Raji (cell line): Measurements from ENCODE around the gene PIK3R2.

Experiments used
- POLR2A ChIP-seq: IDR thresholded peaks from 2 replicates; pipeline ENCODE4 v1.6.1; 2011; ENCODE audit warnings: low read depth, low read length, control low read depth; ENCODE audit not compliant: insufficient read depth

PIK3R2 gene

DNA sequence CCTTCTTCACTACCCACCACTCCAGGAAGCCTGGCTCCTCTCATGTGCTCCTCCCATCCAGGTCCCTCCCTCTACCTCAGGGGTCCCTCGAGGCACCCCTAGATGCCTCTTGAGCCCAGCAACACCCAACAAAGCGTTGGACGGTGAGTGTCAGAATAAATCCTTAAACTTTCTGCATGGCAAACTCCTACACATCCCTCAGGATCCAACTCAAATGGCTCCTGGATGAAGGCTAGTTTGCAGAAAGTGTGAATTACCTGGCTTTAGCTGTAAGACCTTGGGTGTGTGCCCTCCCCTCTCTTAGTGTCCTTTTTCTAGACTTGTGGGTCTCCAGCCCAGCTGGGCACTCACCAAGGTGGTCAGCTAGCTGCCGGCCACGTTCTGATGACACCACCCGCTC lies 45.4 kb downstream of the PIK3R2 start:
- TF ChIP-seq POLR2A = no peak

DNA sequence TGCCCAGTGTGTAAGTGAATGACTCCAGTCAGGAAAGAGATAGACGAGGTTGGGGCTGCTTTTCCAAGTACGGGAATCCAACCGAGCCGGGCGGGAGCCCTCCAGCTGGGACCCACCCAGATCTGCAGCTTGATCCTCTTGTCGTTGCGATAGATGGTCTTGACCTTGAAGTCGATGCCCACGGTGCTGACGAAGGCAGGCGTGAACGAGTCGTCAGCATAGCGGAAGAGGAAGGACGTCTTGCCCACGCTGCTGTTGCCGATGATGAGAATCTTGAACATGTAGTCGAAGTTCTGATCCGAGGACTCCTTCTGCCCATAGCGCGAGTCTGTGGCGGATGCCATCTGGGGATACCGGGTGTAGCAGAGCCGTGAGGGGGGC lies 49.4 kb downstream of the PIK3R2 start:
- TF ChIP-seq POLR2A = no peak

DNA sequence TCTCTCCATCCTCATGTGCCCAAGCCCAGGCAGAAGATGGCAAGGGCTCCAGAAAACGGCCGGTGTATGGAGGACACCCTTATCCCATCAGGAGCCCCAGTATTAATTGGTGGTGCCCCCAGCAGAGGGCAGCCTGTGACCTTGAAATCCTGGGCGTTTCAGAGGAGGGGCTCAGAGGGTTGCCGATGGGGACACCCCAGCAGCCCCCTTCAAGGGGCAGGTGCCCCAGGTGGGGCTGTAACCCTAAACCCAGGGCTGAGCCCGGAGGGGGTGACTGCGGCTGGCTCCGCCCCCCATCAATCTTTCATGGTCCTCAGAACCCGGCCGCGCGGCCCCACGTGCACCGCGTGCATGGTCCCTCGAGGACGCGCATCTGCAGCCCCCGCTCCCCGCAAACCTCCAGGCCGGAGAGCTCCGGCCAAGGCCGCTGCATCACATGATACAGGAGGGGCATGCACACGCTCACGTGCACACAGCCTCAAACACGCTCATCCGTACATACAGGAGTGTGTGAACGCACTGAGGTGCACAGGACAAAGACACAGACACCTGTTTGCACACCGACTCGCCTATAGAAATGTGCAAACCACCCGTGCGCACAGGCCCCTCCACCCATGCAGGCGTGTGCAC lies 49.9 kb downstream of the PIK3R2 start:
- TF ChIP-seq POLR2A = no peak

DNA sequence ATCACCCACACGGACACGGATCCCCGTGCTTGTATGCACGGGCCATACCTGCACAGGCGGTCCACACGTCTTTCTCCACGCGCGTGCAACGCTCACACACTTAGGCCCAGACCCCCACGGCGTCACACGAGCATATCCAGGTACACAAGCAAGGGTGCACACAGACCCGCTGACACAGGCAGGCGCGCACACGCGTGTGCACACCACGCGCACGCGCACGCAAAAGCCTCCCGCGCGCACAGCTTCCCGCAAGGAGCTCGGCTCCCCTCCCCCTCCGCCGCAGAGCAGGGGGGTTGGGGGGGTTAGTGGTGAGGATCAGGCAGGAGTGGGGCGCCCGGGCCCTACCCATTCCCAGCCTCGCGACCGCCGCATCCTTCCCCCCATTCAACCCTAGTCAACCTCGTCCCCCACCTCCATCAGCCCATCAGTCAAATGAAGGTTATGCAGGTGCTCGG lies 50.5 kb downstream of the PIK3R2 start:
- no peak for TF ChIP-seq POLR2A

DNA sequence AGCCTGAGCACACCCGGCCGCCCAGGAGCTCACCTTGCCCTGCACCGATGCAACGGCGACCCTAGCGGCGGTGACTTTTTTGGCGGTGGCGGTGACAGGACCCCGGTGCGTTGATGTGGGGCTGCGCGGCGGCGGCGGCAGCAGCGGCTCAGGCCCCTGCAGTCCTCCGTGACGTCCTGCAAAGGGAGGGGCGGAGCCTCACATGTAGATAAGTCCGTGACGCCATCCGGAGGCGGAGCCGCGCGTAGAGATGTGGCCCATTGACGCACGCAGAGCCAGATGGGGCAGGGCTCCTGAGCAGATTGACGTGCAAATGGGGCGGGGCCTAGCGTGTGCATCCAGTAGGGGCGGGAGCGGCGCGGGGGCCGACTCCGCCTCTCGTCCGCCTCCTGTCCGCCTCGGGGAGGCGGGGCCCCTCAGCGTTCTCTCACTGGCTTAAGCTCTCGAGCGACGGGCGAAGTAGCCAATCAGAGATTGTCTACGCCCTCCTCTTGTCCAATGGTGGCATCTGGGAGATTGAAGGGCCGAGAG lies 51.0 kb downstream of the PIK3R2 start, which contains the start of gene RAB3A:
Gene RAB3A, minus strand, starts transcription at position 180 of the 531 bp plus-strand sequence. CDS start 1,302 bp downstream, outside the sequence.
- TF ChIP-seq POLR2A = peak; percentile 71

DNA sequence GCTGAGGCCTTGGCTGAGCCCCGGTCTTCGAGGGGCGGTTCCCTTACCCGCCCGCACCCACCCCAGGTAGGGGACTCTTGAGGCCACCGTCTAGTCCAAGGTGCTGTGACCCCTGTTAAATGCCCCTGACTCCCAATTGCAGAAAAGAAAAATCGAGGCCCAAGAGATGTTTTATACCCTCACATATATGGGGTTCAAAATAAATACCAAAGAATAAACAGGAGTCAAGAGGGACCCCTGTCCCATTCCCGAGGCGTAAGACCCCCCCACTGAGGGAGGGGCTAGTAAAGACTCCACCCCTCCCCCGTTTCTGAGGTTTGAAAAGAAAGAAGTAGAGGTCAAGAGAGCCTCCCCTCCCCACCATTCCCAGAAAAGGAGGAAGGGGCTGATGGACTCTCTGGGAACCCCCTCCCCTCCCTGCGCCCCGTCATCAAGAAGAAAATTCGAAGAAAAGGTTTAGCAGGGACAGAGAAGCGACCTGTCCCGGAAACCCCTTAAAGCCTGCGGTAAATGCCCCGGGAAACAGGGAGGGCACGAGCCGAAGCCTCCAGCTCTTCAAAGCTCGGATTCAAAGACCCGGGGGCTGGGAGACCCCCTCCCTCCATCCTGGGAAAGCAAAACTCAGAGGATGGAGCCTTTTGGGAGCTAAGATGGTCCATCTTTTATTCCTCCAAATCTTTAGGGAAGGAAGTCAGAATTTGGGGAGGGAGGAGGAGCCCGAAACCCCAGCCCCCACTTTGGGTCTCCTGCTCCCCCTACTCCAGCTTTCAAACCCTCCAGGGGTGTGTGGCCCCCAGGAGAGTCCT lies 51.6 kb downstream of the PIK3R2 start:
- TF ChIP-seq POLR2A = peak; percentile 54; the same call in 1 of the 2 replicates

DNA sequence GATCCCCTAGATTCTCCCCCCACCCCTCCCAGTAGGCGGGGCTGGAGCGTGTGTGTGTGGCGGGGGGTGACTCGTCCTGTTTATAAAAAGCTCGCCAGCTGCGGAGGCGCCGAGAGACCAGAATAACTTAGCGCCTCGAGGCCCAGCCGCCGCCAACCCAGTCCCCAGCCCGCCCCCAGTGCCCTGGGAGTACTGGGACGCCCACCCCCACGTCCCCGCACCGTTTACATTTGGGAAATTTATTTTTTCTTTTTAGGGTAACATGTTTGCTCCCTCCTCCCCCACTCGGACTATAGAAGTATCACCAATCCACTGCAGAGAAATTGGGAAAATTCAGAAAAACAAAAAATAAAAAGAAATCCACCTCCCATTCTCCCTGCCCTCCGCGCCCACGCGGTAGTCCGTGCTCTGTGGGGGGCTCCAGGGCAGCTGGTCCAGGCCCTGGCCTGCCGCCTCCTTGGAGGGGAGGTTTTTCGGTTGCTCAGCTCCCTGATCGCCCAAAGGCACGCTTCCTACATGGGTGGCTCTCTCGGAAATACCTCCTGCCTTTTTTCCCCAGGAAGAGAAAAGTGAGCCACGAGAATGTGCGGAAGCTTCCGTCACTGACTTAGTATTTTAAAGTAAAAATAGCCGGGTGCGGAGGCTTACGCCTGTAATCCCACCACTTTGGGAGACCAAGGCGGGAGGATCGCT lies 52.4 kb downstream of the PIK3R2 start:
- no peak for TF ChIP-seq POLR2A

DNA sequence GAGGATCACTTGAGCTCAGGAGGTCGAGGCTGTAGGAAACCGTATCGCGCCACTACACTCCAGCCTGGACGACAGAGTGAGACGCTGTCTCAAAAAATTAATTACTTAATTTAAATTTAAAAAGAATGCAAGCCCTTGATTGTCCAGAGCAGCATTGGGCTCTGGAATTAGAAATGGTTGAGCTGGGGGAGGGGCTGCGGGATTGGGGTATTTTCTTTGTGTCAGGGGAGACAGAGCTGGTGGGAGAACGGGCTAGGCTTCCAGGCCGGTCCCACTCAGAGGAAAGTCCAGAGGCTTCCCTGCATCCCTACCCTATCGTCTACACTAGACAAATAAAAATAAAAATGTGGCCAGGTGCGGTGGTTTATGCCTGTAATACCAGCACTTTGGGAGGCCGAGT lies 53.1 kb downstream of the PIK3R2 start:
- no peak for TF ChIP-seq POLR2A

DNA sequence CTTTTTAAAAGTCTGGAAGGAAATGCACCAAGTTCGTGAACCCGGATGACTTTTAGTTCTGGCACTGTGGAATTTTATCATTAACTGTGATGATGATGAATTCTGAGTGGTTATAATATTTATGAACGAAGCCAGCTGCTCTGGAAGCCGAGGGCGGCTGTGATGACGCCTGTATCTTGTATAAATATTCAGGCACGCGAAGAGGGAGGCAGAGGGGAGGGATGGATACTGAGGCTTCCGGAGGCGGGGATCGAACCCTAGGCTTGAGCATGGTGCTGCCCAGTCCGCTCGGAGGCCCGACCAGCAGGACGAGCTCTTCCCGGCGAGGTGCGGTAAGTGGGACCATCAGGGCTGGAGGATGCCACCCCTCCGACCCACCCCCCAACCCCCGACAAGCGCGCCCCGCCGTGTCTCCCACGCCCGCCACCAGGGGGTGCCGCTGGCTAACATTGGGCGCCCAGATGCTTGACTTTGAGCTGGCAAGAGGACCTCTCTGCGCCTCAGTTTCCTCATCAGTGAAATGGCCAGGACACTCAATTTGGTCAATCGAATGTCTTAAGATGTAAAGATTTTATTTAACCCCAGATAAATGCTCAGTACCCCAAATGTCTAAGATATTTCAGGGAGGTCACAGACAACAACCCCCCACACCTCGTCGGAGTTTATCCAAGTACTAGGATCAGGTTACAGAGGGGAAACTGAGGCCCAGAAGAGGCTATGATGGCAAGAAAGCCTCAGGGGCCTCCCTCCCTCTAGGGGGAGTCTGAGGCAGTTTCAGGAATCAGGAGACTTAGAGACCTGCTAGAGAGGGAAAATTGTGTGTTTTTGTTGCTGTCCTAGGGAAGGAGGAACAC lies 55.4 kb downstream of the PIK3R2 start:
- 0 out of 2 replicates have a peak, but pooled peaks have one; percentile 10 for TF ChIP-seq POLR2A

DNA sequence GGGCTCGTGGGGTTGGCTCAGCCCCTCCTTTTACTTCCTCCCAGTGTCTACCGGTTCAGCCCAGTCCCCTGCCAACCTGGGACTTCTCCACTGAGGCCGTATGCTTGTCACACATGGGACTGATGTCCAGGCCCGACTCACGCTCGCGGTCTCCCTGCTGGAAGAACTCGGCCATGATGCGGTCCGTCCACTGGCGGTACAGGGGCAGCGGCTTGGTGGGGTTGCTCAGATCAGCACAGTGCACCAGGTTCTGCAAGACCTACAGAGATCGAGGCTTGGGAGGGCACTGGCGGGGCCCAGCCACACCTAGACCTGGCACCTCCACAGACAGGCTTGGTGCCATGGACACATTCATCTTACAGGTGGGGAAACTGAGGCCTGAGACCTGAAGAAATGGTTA lies 58.7 kb downstream of the PIK3R2 start:
- TF ChIP-seq POLR2A = no peak

DNA sequence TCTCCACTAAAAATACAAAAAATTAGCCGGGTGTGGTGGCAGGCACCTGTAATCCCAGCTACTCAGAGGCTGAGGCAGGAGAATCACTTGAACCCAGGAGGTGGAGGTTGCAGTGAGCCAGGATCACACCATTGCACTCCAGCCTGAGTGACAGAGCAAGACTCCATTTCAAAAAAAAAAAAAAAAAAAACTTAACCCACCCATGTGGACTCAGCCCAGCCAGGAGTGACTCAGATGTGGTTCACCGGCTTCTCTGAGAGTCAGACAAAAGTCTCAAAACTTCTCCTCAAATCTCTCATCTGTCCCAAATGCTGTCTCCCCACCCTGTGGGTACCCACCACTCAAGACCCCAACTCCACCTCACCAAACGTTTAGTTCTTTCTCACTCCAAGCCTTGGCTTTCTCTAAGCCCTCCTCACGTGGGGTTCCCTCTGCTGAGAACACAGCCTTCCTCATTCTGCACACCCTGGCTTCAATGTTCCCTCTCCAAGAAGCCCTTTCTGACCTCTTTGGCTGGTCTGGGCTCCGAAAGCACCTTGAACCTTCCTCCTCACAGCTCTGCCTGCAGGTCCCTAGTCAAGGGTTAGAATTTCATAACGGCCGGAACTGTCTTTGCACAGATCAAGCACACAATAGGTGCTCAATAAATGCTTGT lies 61.9 kb downstream of the PIK3R2 start:
- TF ChIP-seq POLR2A = no peak

DNA sequence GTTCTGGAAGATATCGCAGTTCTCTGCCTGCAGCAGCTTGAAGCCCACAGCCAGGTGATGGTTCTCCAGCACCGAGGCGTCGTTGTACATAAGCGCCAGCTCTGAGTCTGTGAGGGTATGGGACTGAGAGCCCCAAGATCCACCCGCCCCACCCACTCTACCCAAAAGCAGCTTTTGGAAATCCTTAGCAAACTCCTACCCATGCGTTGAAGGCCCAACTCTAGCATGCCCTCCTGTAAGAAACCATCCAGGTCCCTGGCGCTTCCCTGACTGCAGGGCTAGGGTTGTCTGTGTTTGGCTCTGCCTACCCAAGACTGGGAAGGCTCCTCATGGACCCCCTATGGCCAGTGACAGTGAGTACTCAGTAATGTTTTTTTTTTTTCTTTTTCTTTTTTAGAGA lies 63.8 kb downstream of the PIK3R2 start:
- no peak for TF ChIP-seq POLR2A

DNA sequence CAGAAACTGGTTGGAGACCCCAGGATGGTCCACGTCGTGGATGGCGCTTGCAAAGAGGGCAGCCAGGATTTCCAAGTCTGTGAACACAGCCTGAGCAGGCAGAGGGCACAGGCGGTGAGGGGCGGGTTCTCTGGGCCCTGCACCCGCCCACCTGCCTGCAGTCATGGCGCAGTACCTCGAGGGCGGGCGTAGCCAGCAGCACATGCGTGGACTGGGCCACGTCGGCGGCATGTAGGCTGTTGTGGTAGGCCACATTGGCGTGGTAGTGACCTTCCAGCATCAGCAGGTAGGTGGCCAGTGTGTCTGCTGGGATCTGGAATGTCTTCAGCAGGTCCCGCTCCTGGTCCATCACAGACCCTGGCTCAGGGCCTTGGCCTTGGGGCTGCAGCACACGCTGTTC lies 65.2 kb downstream of the PIK3R2 start:
- no peak for TF ChIP-seq POLR2A

DNA sequence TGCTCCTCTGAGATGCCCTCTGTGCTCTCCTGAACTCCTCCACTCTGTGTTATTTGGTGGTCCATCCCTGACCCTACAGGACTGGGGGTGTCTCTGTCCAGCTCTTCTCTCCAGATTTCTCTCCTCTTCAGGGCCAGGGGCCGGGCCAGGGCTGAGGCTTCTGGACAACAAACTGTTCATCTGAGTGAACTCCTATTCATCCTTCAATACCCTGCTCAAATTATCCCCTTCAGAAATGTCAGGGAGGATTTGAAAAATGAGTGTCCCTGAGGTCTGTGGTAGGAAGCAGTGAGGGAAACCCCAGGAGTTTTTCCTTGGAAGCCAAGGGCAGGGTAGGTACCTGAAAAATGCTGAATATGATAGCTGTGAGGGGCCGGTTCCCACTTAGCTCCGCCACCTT lies 65.6 kb downstream of the PIK3R2 start:
- no peak for TF ChIP-seq POLR2A
